Endothelial cell of umbilical vein (primary cell): ENCODE measurements around the gene IGF2R. TPM values are rescaled to one million over a fixed set of nuclear protein-coding genes. Genes with fewer than 3 reads are reported as not detected.

Experiments used
- BruUV-seq: library from RNA; stranded (reverse); fragments of 400-500 nt; replicated peaks from 2 replicates; lab custom pipeline; 2021; lab: Mats Ljungman, UMichigan
- CTCF ChIA-PET: fragments of 300-600, 350-600 bp; sonication (Branson Sonifier 250); formaldehyde crosslinking; loops from one replicate; lab custom pipeline; 2021; ENCODE audit warnings: antibody characterized with exemption, inconsistent platforms; lab: Charles Lee
- POLR2A ChIA-PET: fragments of 300-600, 350-600 bp; sonication (Branson Sonifier 250); formaldehyde crosslinking; loops from one replicate; lab custom pipeline; 2021; ENCODE audit warnings: antibody characterized with exemption, inconsistent platforms; lab: Charles Lee
- DNase-seq: peaks from one replicate; pipeline ENCODE4 v3.0.0-alpha.2; 2011; ENCODE audit warnings: low read depth, low spot score
- FAIRE-seq: peaks from 2 replicates; lab custom pipeline; 2011; peaks lifted over from hg19 to GRCh38; lab: Jason Lieb, UNC
- H2AFZ ChIP-seq: 2 replicates; pipeline ENCODE4 v1.6.0; 2012; ENCODE audit warnings: low read depth, low read length, control low read depth, inconsistent platforms
- H3K27ac ChIP-seq: 2 replicates; pipeline ENCODE4 v1.5.1; 2011; ENCODE audit warnings: low read depth, mild to moderate bottlenecking, control low read depth, low read length, moderate library complexity; ENCODE audit not compliant: insufficient read depth
- H3K27me3 ChIP-seq, 2 experiments: 2 replicates each; pipeline versions ENCODE4 v1.6.0 to v1.6.1; 2011; ENCODE audit warnings: low read length in 2 of 2, mixed read lengths in 1 of 2; ENCODE audit not compliant: control insufficient read depth in 2 of 2, insufficient read depth in 2 of 2
- H3K36me3 ChIP-seq, 2 experiments: 2 replicates in 1 of 2; 3 replicates in 1 of 2; pipeline ENCODE4 v1.5.1; 2011; ENCODE audit warnings: low read length in 2 of 2, mild to moderate bottlenecking in 1 of 2, moderate library complexity in 1 of 2; ENCODE audit not compliant: control insufficient read depth in 2 of 2, insufficient read depth in 2 of 2; ENCODE audit errors: extremely low read depth in 1 of 2
- H3K4me1 ChIP-seq: 3 replicates; pipeline ENCODE4 v1.5.1; 2011; ENCODE audit warnings: mild to moderate bottlenecking, low read length; ENCODE audit not compliant: control insufficient read depth, insufficient read depth; ENCODE audit errors: extremely low read depth
- H3K4me2 ChIP-seq: 2 replicates; pipeline ENCODE4 v1.6.1; 2011; ENCODE audit warnings: low read length, control low read depth, mixed read lengths; ENCODE audit not compliant: insufficient read depth
- H3K4me3 ChIP-seq, 3 experiments: fragments of 200-600 bp in 1 of 3; sonication (generic), shearing (Covaris generic) in 1 of 3; replicated peaks in 1 of 3; 2 replicates each; pipeline ENCODE4 v1.5.1; 2011 to 2016; ENCODE audit warnings: control low read depth in 3 of 3, low read length in 3 of 3, mild to moderate bottlenecking in 2 of 3, inconsistent platforms in 1 of 3, low read depth in 1 of 3, moderate library complexity in 1 of 3; ENCODE audit not compliant: insufficient read depth in 1 of 3
- H3K79me2 ChIP-seq: 2 replicates; pipeline ENCODE4 v1.6.0; 2012; ENCODE audit warnings: low read length, inconsistent platforms; ENCODE audit not compliant: control insufficient read depth, insufficient read depth
- H3K9ac ChIP-seq: replicated peaks from 2 replicates; pipeline ENCODE3; 2011; ENCODE audit warnings: low read length, control low read depth; ENCODE audit not compliant: insufficient read depth; ENCODE audit errors: extremely low read depth
- H3K9me1 ChIP-seq: replicated peaks from 3 replicates; pipeline ENCODE4 v1.6.0; 2011; ENCODE audit warnings: mild to moderate bottlenecking, low read length; ENCODE audit not compliant: control insufficient read depth, insufficient read depth; ENCODE audit errors: extremely low read depth
- H3K9me3 ChIP-seq: replicated peaks from 2 replicates; pipeline ENCODE4 v1.5.1; 2012; ENCODE audit warnings: low read length, inconsistent platforms; ENCODE audit not compliant: control insufficient read depth, insufficient read depth
- H4K20me1 ChIP-seq: replicated peaks from 2 replicates; pipeline ENCODE3; 2011; ENCODE audit warnings: mild to moderate bottlenecking, low read length; ENCODE audit not compliant: control insufficient read depth, insufficient read depth; ENCODE audit errors: extremely low read depth
- CTCF ChIP-seq, 2 donors: IDR thresholded peaks; 1 replicate in 1 of 2; 2 replicates in 1 of 2; pipeline ENCODE4 v1.5.1; 2011; ENCODE audit warnings: low read length in 2 of 2, mild to moderate bottlenecking in 2 of 2, moderate library complexity in 2 of 2, control low read depth in 1 of 2, inconsistent platforms in 1 of 2, low read depth in 1 of 2; ENCODE audit not compliant: insufficient read depth in 1 of 2; ENCODE audit errors: extremely low read depth in 1 of 2
- EZH2 ChIP-seq: IDR thresholded peaks from 2 replicates; pipeline ENCODE4 v1.6.1; 2012; ENCODE audit warnings: borderline replicate concordance, low read depth, mild to moderate bottlenecking, moderate library complexity, low read length, inconsistent platforms; ENCODE audit not compliant: severe bottlenecking
- FOS ChIP-seq: IDR thresholded peaks from 2 replicates; pipeline ENCODE4 v1.6.1; 2011; ENCODE audit warnings: mild to moderate bottlenecking, low read length, moderate library complexity, borderline replicate concordance; ENCODE audit not compliant: insufficient read depth
- GATA2 ChIP-seq: IDR thresholded peaks from 2 replicates; pipeline ENCODE4 v1.7.0; 2011; ENCODE audit warnings: low read depth, mild to moderate bottlenecking, moderate library complexity, mixed read lengths, low read length; ENCODE audit not compliant: insufficient read length, insufficient read depth
- MAX ChIP-seq: IDR thresholded peaks from 2 replicates; pipeline ENCODE4 v1.6.1; 2011; ENCODE audit not compliant: insufficient read depth, insufficient read length
- MYC ChIP-seq: IDR thresholded peaks from one replicate; pipeline ENCODE4 v1.6.1; 2011; ENCODE audit warnings: mild to moderate bottlenecking, low read depth, low read length
- POLR2A ChIP-seq: IDR thresholded peaks from 2 replicates; pipeline ENCODE4 v1.6.1; 2012; ENCODE audit warnings: low read depth, mild to moderate bottlenecking, control low read depth, low read length
- POLR2AphosphoS5 ChIP-seq: IDR thresholded peaks from 2 replicates; pipeline ENCODE4 v1.6.1; 2012; ENCODE audit warnings: low read depth, mild to moderate bottlenecking, control low read depth, low read length, moderate library complexity; ENCODE audit not compliant: insufficient read depth
- dilution Hi-C: fragments of 300-500 bp; cut with MboI; formaldehyde crosslinking; loops from one replicate; pipeline ENCODE4 v1.15.0; 2019; ENCODE audit warnings: low sequenced_read_pairs; ENCODE audit not compliant: extremely low pct_ligation_motif_present
- intact Hi-C: fragments of 100-400 bp; cut with micrococcal nuclease; formaldehyde crosslinking; loops from one replicate; pipeline ENCODE4 v1.10.0; 2022
- polyA plus RNA-seq, 4 experiments: library from polyadenylated mRNA; depleted of rRNA in 3 of 4; stranded (reverse) in 3 of 4; unstranded in 1 of 4; fragments of >200 nt; gene quantifications; 2 replicates each; pipeline versions ENCODE4 v1.2.1 to v1.2.3, GENCODE V29; 2011 to 2012; ENCODE audit warnings: missing spikeins in 1 of 4
- total RNA-seq: library from RNA; stranded (reverse); gene quantifications from 2 replicates; pipeline ENCODE4 v1.2.3, GENCODE V29; 2021

IGF2R gene
- total and polyA plus RNA-seq, 2 donors (not counting 3 experiments of a cell fraction or from before 2014, with no cell fraction given): 16.3 to 60.2 TPM

GRCh38 chr6:159951772-159952171 lies 17.1 kb upstream of the IGF2R start:
- intact Hi-C loops (no loop called here), dilution Hi-C loops (no loop called here)
- no peaks in the 10 kb centered on the region for H3K27me3 ChIP-seq
- no peaks in the 10 kb centered on the region for H3K36me3 ChIP-seq
- no peak overlapping the region for H3K27ac ChIP-seq
- H3K4me1 ChIP-seq: no peaks in the 10 kb centered on the region
- ChIA-PET CTCF (no interaction called here), POLR2A (no interaction called here)
- H2AFZ ChIP-seq: no peak overlapping the region
- no peak overlapping the region for H3K9ac ChIP-seq
- DNase-seq: no peak
- no TSS peak for BruUV-seq
- H3K9me3 ChIP-seq: no peaks in the 10 kb centered on the region
- H3K9me1 ChIP-seq: no peaks in the 10 kb centered on the region
- H3K4me2 ChIP-seq: no peak overlapping the region
- TF ChIP-seq EZH2 (no peak), POLR2AphosphoS5 (no peak), MYC (no peak), GATA2 (no peak), FOS (no peak), MAX (no peak), POLR2A (no peak), CTCF (IDR thresholded peaks at IDR 0.05; ENCODE audit: extremely low read depth in 1 of 2, insufficient read depth in 1 of 2, low read depth in 1 of 2, low read length in 2 of 2) (no peak)
- no peak for FAIRE-seq
- no peak overlapping the region for H3K4me3 ChIP-seq
- no peaks in the 10 kb centered on the region for H3K79me2 ChIP-seq
- H4K20me1 ChIP-seq: no peaks in the 10 kb centered on the region
